SK-N-MC (cell line): ENCODE data around the gene PNPO.

Experiments
- DNase-seq: peaks from one replicate; pipeline ENCODE4 v3.0.0-alpha.2; 2011; ENCODE audit warnings: low read depth, low spot score
- H3K27ac ChIP-seq: fragments of 200-600 bp; sonication (generic); 2 replicates; pipeline ENCODE4 v1.5.1; 2016; ENCODE audit warnings: mixed run types
- H3K36me3 ChIP-seq: fragments of 200-600 bp; sonication (generic); 2 replicates; pipeline ENCODE4 v1.6.1; 2017; ENCODE audit warnings: antibody characterized with exemption, low read length, mixed read lengths; ENCODE audit not compliant: insufficient read depth
- H3K4me3 ChIP-seq: fragments of 200-600 bp; sonication (generic); 2 replicates; pipeline ENCODE4 v1.5.1; 2016
- H3K9ac ChIP-seq: fragments of 200-600 bp; sonication (generic); 2 replicates; pipeline ENCODE4 v1.8.0; 2017; ENCODE audit warnings: mixed run types, mixed read lengths; ENCODE audit not compliant: insufficient read length
- H3K9me3 ChIP-seq: fragments of 200-600 bp; sonication (generic); 2 replicates; pipeline ENCODE4 v1.6.1; 2017; ENCODE audit warnings: low read depth, mild to moderate bottlenecking, antibody characterized with exemption, low read length, moderate library complexity, mixed read lengths
- EZH2 ChIP-seq: fragments of 200-600 bp; sonication (generic); IDR thresholded peaks from one replicate; pipeline ENCODE4 v1.6.1; 2017; ENCODE audit warnings: antibody characterized with exemption
- FOXP2 ChIP-seq: optimal IDR thresholded peaks from 2 replicates; pipeline ENCODE3; 2011; ENCODE audit warnings: mild to moderate bottlenecking, moderate library complexity; ENCODE audit not compliant: insufficient read depth; ENCODE audit errors: extremely low read length, control extremely low read depth
- POLR2AphosphoS5 ChIP-seq: IDR thresholded peaks from 2 replicates; pipeline ENCODE4 v1.6.1; 2012; ENCODE audit warnings: mild to moderate bottlenecking, low read depth, low read length, borderline replicate concordance

Gene PNPO

DNA sequence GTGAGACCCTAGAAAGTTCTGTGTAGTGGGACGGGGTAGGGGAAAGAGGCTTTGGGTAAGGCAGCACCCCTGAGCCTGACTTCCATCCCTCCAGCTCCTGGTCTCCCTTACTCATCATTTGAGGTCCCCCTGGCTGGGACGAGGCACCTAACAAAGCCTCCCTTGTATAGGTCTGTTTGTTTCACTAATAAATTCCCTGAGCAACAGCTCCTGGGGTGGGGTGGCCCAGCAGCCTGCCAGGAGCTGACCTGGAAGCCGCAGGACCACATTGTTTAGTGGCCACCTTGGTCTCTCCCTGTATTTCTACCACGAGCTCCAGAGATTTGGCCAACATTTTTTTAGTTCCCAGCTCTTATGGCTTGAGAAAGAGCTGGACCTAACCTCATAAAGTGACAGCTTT, 9.1 kb downstream of the PNPO start:
- DNase-seq = no peak
- Histone ChIP-seq H3K27ac (no peak overlapping the region), H3K9me3 (no peaks in the 10 kb centered on the region), H3K9ac (no peak overlapping the region), H3K36me3 (no peaks in the 10 kb centered on the region; the same call in 1 of the 2 replicates), H3K4me3 (no peak overlapping the region)
- no peak for TF ChIP-seq FOXP2
- no peak for TF ChIP-seq POLR2AphosphoS5
- no peak for TF ChIP-seq EZH2

DNA sequence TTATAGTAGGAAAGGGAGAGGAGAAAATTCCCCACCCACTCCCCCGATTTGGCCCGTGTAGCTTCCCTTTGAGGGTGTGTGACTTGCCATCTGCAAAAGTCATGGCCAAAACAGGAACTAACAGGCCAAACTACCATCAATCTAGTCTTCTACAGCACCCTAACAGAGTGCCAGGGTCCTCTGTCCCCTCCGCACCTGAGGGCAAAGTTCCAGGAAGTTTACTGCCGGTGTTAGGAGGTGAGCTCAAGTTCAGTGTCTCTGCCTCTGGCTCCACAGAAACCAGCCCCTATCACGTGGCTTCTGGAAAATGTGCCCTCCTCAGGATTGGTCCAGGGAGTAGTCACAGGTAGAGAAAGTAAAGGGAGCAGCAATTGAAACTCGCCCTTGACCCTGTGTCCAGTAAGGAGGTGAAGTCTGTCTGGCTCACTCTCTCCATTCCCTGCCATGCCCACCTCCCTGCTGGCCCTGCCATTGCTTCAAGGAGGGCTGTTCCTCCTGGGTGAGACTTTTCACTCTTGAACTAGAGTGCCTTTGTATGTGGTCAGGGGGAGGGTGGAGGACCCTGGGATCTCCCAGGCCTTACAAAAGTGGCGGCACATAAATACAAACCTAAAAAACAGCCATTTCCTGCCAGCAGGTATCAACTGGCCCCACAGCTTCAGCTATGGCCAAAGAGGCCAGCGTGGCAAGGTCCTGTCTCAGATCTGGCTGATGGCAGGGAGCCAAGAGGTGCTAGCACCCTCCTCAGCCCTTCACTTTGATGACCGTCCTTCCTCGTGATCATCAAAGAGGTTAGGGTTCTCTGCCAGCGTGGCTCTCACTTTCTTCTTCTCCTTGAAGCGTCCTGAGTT, 11.0 kb downstream of the PNPO start:
- TF ChIP-seq FOXP2 = no peak
- no peak for TF ChIP-seq POLR2AphosphoS5
- no peak for TF ChIP-seq EZH2
- DNase-seq = no peak
- no peaks in the 10 kb centered on the region for H3K36me3 ChIP-seq
- no peak overlapping the region for H3K4me3 ChIP-seq
- H3K9me3 ChIP-seq = no peaks in the 10 kb centered on the region
- no peak overlapping the region for H3K27ac ChIP-seq
- no peak overlapping the region for H3K9ac ChIP-seq

GRCh38 chr17:47953909-47954308, 12.5 kb downstream of the PNPO start:
- TF ChIP-seq FOXP2 (no peak), EZH2 (no peak), POLR2AphosphoS5 (no peak)

GRCh38 chr17:47955497-47956461, 14.4 kb downstream of the PNPO start:
- no peak overlapping the region for H3K27ac ChIP-seq
- no peak for DNase-seq
- TF ChIP-seq FOXP2 (no peak), POLR2AphosphoS5 (no peak)
- no peaks in the 10 kb centered on the region for H3K36me3 ChIP-seq
- no peak overlapping the region for H3K4me3 ChIP-seq
- no peaks in the 10 kb centered on the region for H3K9me3 ChIP-seq
- H3K9ac ChIP-seq = no peak overlapping the region

More at GRCh38 chr17:47953909-47954308, 12.5 kb downstream of the PNPO start:
- H3K27ac ChIP-seq = no peak overlapping the region
- no peaks in the 10 kb centered on the region for H3K9me3 ChIP-seq
- DNase-seq = no peak
- H3K9ac ChIP-seq = no peak overlapping the region
- no peaks in the 10 kb centered on the region for H3K36me3 ChIP-seq
- H3K4me3 ChIP-seq = no peak overlapping the region

DNA sequence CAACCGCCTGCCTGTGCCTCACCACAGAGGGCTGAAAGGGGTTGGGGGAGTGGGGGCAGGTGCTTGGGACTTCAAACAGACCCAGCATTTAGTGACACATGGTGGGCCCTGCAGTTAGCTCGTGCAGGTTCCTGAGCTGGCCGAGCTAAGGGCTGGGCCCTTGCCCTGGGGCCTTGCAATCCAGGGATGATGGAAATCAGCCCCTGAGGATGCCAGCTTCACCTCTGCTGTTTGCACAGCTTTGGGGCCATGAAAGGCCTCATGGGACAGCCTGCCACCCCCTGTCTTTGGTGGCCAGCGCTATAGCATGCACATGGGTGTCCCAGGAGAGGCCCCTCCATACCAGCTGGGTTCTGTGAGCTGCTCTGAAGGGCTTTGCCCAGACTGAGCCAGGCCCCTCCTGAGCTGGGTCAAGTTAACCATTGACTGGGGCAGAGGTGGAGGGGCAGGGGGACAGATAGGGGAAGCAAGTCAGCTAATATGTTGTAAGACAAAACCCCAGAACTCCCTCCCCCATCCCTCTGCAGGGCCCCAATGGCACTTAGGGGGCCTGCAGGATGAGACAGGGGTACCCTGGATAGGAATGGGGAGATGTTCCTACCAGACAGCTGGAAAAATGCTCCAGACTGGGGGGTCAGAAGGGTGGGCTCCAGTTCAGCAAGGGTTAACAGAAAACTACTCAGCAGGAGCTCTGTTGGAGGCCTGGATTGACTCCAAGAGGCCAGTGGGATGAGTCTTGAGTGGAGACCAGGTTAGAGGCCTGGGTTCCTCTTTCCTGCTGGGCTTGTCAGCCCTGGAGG, 15.6 kb downstream of the PNPO start:
- H3K4me3 ChIP-seq = no peak overlapping the region
- no peaks in the 10 kb centered on the region for H3K9me3 ChIP-seq
- no peak overlapping the region for H3K27ac ChIP-seq
- no peak overlapping the region for H3K9ac ChIP-seq
- DNase-seq = no peak
- TF ChIP-seq FOXP2 (no peak), POLR2AphosphoS5 (no peak), EZH2 (no peak)
- H3K36me3 ChIP-seq = no peaks in the 10 kb centered on the region

GRCh38 chr17:47957591-47958490, 16.5 kb downstream of the PNPO start, which contains the start of gene PRR15L:
PRR15L (minus strand) TSS chr17:47957883; CDS start chr17:47953234, 4,649 bp downstream.
- TF ChIP-seq EZH2 (no peak), FOXP2 (no peak), POLR2AphosphoS5 (no peak)
- H3K27ac ChIP-seq = no peak within 1 kb of the TSS
- H3K36me3 ChIP-seq = no peaks in the 10 kb centered on the region
- H3K4me3 ChIP-seq = no peak within 1 kb of the TSS
- no peaks in the 10 kb centered on the region for H3K9me3 ChIP-seq
- DNase-seq = no peak
- H3K9ac ChIP-seq = no peak within 1 kb of the TSS

- Histone ChIP-seq H3K9me3 (no peaks in the 10 kb centered on the region), H3K4me3 (no peak overlapping the region), H3K36me3 (no peaks in the 10 kb centered on the region), H3K27ac (no peak overlapping the region), H3K9ac (no peak overlapping the region)
- TF ChIP-seq EZH2 (no peak), POLR2AphosphoS5 (no peak), FOXP2 (no peak)
- DNase-seq = no peak
These were observed 18.7 kb downstream of the PNPO start for GRCh38 chr17:47959825-47960655.
